DMS153 (cell line): ENCODE data around the gene BGLAP.

Source experiments
- DNase-seq: peaks from one replicate; lab custom pipeline; 2025; lab: John Stamatoyannopoulos, UW

The BGLAP gene

DNA sequence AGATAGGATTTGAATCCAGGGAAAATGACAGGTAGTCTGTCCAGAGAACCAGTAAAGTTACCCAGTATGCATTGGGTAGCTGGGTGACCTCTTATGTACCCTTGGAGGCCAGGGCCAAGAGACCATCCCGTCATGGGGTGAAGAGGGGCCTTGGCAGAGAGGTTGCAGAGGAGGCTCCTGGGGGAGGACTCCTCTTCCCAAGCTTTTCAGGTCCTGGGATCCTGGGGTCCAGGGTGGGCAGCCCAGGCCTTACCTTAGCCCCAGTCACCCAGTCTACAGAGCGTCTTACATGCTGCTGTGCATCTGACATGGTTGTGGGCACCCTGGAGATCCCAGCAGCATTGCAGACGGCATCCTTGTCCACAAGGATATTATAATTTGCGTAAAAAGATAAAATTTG, 15.2 kb upstream of the BGLAP start:
- no peak for DNase-seq

DNA sequence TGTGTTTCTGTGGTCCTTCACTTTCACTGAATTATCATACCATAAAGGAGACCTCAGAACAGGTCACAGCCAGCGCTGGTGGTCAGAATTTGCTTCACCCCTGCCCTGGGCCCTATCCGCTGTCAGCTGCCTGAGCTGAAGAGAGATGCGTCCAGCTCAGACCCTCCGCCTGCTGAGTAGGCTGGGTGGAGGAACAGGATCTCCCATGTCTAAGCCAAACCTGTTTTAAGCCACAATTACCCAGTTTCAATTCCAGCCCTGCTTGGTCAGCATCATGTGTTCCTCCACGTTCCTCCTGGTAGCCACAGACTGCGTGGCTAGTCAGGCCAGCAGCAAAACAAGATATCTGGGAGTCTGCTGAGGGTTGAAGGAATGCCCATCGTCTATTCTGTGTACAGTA, 13.5 kb upstream of the BGLAP start:
- no peak for DNase-seq

DNA sequence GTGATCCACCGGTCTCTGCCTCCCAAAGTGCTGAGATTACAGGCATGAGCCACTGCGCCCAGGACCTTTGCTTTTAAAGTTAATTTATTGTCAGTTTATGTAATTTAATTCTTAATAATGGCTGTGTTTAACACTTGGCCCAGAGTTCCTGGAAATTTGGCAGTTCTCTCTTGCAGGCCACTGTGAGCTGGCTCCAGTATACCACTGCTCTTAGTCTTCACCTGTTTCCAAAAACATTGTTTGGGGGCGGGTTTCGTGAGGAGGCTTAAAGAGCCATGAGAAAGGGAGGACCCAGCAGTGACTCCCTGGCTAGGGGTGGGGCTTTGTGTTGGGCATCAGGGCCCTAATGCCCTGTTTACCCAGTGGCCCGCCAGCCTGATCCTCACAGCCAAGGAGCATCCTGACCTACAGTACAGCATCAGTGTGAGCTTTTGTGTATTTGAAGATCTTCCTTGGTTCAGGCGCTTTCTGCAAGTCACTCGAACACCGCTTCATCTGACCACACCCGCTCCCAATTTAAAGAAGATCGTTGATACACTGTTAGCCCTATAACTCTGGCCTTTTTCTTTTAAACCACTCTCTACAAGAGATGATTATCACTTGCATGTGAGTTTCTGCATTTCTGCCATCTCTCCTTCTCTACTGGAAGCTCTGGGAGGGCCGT, 12.0 kb upstream of the BGLAP start:
- no peak for DNase-seq

DNA sequence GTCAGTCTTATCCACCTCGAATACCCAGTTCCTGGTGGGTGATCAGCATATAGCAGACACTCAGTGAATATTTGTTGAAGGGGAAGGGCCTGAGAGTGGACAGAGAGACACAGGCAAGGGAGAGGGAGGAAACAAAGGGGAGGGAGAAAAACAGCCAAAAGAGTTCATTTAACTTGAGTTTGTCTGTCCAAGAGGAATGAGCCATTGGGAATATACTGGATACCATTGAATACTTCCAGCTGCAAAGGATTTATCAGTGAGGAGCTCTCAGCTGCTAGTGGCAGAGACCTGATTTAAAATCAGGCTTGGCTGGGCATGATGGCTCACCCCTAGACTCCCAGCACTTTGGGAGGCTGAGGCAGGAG, 11.5 kb upstream of the BGLAP start:
- no peak for DNase-seq

DNA sequence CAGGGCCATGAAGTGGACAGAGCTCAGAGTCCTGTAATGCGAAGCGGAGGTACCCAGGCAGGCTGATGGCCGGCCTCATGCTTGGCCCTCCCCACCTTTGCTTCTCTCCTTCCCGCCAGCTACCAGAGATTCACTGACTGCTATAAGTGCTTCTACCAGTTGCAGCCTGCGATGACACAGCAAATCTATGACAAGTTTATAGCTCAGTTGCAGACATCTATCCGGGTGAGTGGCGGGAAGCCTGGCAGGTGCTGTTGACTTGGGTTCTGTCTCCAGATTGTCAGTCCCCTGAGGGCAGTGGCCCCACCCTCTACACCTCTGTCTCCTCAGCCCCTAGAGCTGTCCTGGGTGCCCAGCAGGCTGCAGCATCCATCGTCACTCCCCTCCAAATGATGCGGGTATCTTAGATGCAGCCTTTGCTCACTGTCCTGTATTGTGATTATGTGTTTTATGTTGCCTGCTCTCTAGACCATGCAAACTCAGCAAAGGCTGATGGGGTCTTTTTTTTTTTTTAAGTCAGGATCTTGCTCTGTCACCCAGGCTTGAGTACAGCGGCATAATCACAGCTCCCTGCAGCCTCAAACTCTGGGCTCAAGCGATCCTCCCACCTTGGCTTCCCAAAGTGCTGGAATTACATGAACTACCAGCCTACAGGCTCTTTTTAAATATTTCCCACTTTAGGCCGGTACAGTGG, 9.6 kb upstream of the BGLAP start:
- DNase-seq = no peak

DNA sequence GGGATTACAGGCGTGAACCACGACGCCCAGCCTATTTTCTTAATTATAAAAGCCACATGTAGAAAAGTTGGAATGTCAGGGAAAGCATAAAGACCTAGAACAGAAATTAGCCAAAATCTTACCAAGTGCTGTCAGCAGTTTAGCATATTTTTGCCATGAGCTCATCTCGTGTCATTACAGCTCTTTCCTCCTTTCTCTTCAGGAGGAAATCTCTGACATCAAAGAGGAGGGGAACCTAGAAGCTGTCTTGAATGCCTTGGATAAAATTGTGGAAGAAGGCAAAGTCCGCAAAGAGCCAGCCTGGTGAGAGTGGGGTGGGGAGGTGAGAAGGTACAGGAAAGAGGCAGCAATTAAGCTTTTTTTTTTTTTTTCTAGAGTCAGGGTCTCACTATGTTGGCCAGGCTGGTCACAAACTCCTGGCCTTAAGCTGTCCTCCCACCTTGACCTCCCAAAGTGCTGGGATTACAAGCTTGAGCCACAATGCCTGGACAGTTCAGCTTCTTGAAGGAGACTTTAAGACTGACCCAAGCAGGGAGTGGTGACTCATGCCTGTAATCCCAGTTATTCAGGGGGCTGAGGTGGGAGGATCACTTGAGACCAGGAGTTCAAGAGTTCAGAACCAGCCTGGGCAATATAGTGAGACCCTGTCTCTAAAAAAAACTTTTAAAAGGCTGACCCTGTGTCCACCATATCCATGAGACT, 8.4 kb upstream of the BGLAP start:
- no peak for DNase-seq

DNA sequence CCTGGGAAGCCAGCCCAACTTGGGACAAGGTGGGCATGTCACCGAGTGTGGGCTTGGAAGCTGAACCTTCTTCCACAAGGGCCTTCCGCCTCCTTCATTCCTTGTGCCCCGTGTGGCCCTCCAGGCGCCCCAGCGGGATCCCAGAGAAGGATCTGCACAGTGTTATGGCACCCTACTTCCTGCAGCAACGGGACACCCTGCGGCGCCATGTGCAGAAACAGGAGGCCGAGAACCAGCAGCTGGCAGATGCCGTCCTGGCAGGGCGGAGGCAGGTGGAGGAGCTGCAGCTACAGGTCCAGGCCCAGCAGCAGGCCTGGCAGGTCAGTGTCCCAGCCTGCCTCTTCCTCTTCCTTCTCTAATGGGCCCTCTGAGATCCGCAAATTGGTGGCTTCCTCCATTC, 5.8 kb upstream of the BGLAP start:
- no peak for DNase-seq

DNA sequence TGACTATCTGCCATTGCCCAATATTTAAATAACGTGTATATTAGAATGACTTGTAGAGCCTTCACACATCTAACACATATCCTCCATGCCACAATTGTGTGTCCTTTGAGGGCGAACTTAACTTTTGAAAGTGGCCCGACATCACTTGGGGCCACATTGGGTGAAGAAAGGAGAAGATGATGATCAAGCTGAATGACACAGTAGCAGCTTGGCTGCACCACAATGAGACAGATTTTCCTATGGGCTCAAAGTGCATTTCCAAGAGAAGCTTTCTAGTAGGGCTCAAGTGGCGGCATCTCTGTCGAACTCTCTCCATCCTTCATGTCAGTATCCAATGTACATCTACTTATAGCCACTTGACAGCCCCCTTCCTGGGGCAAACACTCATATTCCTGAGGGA, 3.7 kb upstream of the BGLAP start:
- DNase-seq = no peak

DNA sequence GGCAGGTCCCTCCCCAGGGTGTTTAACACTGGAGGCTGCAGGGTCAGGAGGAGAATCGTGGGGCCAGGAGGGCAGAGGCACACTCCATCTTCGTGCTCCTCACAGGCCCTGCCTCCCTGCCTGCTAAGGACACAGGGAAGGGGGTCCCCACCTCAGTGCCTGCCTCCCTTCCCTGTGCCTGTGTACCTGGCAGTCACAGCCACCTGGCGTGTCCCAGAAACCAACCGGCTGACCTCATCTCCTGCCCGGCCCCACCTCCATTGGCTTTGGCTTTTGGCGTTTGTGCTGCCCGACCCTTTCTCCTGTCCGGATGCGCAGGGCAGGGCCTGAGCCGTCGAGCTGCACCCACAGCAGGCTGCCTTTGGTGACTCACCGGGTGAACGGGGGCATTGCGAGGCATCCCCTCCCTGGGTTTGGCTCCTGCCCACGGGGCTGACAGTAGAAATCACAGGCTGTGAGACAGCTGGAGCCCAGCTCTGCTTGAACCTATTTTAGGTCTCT, 623 bp upstream of the BGLAP start:
- no peak for DNase-seq

DNA sequence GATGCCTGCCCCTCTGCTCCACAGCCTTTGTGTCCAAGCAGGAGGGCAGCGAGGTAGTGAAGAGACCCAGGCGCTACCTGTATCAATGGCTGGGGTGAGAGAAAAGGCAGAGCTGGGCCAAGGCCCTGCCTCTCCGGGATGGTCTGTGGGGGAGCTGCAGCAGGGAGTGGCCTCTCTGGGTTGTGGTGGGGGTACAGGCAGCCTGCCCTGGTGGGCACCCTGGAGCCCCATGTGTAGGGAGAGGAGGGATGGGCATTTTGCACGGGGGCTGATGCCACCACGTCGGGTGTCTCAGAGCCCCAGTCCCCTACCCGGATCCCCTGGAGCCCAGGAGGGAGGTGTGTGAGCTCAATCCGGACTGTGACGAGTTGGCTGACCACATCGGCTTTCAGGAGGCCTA, 754 bp downstream of the BGLAP start:
- DNase-seq = no peak

DNA sequence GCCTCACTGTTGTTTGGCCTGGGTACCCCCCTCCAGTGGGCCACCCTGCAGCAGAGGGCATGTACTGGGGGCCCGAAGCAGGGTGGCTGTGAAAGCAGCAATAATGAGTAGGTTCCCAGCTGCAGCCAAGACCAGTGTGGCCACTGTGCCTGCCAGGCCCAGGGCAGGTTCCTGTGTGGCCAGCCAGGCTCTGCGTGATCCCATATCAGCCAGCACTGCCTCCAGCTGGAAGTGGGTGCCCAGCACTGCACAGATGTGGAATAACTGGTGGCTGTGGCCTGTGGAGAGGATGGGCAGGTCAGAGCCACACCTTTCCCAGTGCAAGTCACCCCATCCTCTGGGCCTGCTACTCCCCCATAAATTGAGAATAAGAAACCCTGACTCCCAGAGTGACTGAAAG, 2.1 kb downstream of the BGLAP start:
- DNase-seq = no peak

DNA sequence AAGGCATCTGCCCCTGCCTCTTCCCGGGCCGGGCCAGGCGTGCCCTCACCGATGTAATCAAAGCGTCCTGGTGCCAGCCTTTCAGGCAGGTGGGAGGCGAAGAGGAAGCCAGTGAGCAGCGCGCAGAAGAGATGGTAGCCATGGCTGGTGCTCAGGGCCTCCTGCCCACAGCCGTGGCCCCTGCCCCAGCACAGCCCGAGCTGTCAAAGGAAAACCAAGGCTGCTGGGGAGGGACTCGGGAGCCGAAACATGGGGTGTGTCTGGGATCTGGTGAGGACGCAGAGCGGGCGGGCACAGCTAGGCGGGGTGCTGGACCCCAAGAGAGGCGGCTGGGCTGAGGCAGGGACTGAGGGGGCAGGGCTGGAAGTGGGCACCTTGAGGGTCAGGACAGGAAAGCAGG, 2.7 kb downstream of the BGLAP start:
- no peak for DNase-seq

DNA sequence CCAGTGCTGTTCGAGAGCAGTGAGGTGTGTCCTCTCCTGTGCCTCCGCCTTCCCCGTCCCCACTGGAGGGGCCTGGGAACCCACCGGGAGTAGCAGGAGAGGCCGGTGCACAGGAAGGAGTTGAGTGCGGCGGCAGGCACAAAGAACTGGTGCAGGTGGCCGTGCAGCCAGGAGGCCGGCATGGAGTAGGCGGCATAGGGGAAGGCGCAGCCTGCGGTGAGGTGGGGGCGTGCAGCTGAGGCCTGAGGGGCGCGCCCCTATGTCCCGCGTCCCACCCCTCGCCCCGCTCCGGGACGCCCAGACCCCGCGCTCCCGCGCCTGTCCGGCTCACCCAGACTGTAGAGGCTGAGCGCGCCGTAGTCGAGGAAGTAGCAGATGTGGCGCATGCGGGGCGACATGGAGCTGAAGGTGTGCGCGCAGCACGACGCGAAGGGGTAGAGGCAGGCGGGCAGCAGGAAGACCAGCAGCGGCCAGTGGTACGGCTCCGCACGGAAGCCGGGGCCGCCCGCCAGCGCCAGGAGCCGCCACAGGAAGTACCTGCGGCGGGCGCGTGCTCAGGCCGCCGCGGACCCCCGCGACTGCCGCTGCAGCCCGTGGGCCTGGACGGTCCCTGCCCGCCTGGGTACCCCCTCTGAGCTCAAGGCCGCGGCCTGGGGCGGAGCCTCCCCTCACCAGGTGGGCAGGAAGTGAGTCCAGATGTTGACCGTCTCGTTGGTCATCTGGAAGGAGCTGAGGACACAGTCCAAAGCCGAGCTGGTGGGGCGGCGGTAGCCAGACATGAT, 3.7 kb downstream of the BGLAP start:
- peak; percentile 21 for DNase-seq

DNA sequence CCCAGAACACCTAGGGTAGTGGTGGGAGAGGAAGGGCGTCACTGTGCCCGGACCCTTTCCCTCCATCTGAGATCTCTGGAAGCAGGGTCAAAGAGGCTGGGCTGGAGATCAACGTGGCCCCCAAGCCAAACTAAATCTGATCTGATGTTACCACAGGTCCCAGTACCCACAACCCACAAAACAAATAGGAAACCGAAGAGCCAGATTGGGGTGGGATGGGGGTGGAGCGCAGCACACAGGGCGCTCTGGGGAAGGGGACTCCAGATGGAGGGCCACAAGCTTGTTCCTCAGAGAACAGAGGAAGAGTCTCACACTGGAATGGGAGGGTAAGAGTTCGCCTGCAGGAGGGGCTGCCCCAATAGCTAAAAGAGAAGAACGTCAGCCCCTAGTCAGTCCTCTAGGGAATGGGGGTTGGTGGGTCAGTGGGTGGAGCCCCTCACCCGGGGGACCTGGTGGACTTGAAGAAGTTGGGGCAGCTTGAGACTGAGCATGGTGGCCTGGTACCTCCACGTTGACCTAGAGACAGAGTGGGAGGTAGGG, 4.3 kb downstream of the BGLAP start:
- no peak for DNase-seq

DNA sequence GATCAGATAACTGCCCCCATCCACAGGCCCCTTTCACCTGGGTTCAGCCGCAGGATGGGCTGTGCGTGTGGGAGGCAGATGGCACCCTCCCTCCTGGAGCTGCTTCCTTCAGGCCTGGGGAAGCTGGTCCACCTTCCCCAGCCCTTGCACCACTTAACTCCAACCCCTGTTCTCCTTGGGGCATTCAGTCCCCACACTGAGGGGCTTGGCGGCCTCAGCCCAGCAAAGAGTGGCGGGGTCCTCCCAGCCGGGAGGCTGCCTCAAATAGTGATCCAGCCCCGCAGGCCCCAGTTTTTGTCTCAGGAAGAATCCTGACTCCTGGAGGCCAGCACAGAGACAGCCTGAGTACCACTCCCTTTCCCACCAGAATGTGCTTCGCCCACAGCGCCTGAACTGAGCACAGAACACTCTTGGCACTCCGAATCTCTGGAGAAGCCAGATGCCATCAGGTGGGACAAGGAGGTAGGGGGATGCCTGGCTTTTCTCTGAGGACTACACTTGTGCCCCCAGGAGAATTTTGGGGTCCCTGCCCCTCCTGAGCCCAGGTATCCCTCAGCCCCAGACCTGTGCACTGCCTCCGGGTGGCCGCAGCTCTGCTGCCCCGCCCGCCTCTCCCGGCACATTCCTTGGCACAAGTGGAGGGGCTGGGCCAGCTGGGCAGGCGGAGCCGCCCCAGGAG, 4.9 kb downstream of the BGLAP start:
- no peak for DNase-seq

DNA sequence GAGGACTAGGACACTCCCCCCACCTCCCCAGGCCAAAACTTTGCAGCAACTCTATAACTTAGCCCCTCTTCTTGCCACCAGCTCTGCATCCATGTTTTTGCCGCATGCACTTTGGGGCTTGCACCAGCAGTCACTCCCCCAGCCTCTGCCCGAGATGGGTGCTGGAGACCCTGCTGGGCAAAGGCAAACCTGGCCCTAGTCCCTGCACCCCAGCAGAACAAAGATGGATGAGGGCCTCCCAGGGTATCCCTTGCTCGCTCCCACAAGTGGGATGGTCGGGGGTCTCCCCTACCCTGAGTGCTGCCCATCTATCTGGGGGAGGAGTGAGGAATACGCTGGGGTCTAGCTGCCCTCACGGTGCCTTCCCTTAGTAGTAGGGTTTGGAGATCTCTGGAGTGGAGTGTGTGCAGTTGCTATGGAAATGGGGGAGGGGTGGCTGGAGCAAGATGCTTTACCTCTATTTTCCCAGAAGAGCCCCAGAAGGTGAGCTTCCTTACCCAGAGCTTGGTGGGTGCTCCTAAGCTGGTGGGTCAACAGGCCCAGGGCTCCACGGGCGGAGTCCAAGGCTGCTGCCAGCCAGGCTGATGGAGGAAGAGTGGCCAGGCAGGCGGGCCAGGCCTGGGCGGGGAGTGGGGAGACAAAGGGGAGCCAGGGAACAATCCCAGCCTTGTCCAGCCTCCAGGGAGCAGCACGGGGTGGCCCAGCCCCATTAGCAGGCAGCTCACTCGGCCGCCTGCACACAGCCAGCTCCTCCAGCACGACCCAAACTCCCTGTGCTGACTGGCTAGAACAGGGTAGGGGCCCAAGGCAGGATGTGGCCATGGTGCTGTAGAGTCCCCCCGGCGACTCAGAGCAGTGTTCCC, 5.7 kb downstream of the BGLAP start, which contains the start of gene PAQR6:
TSS of gene PAQR6 (minus strand) at position 597 of the 863 bp plus-strand sequence. CDS start 1,325 bp downstream, outside the sequence.
- DNase-seq = peak; percentile 37

DNA sequence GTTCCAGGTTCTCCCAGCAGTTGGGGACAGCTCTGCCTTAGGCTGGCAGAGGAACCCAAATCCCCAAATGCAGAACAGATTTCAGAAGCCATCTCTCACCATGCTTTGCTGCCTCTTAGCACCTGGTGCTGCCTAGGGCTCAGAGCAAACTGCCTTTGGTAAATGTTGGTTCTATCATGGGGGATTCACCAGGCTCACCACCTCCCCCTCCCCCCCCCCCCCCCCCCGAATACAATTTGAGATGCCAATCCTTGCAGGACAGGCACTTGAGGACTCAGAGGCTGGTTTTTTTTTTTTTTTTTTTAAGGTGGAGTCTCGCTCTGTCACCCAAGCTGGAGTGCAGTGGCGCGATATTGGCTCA, 6.3 kb downstream of the BGLAP start:
- DNase-seq = no peak

DNA sequence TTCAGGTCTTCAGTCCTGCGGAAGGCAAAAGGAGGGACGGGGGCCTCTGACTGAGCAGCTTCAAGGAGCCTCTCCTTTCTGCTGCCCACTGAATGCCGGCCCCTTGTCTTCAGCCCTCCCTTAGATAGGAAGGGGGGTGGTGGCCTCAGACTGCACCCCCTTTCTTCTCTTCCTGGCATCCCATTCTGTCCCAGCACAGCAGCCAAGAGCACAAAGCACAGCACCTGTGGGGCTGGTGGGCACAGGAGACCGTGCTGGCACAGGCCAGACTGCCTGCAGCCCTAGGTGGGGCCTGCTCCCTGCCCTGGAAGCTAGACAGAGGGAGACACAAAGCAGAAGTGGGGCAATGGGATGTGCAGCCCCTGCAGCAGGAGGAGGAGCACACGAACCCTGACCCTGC, 7.6 kb downstream of the BGLAP start:
- no peak for DNase-seq

DNA sequence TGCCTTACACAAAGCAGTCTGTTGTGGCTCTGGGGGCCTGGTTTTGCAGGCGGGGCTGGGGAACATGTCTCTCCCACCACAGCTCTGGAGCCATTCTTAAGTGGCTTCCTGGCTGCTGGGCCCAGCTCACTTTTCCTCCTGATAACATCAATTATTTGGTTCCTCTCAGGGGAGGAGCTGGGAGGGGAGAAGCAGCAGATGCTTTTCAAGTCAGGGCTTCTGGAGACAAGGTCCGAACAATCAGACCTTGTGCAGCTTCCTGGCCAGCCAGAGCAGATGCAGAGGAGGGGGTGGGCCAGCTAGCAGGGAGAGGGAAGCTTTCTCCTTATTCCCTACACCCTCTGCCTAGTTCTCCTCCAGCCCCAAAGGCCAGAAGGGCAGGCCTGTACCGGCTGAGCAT, 9.5 kb downstream of the BGLAP start:
- DNase-seq = no peak

DNA sequence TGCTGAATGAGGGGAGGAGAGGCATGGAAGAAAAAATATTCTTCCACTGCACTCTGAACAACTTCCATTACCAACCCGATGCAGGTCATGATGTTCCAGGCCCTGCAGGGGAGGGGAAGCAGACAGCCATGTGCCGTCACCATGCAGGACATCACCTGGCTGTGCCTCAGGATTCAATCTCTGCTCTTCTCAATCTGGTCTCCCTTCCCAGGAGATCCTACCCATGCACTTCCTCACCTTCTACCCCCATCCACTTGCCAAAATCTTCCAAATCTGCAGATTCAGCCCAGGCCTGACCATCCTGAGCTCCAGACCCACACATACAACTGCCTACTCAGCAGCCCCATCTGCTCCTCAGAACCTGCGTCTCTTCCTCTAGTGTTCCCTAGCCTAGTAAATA, 11.7 kb downstream of the BGLAP start:
- DNase-seq = no peak

DNA sequence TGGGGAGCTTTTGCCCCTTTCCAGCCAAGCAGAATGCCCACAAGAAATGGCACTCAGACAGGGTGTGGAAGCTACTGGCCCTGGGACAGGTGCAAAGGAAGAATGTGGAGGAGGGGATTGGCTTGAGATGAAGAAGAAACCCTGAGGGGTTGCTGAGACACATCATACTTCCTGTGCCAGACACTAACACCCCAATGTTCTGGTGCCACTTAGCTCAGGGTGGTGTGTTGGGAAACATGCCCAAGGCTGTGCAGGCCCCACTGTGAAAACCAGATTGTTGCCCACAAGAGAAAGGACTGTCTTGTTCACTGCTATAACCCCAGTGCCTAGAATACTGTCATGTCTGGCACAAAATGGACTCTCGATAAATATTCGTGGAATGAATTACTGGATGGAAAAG, 15.7 kb downstream of the BGLAP start:
- no peak for DNase-seq
